ENCODE data around the gene CNGA4.

DNA sequence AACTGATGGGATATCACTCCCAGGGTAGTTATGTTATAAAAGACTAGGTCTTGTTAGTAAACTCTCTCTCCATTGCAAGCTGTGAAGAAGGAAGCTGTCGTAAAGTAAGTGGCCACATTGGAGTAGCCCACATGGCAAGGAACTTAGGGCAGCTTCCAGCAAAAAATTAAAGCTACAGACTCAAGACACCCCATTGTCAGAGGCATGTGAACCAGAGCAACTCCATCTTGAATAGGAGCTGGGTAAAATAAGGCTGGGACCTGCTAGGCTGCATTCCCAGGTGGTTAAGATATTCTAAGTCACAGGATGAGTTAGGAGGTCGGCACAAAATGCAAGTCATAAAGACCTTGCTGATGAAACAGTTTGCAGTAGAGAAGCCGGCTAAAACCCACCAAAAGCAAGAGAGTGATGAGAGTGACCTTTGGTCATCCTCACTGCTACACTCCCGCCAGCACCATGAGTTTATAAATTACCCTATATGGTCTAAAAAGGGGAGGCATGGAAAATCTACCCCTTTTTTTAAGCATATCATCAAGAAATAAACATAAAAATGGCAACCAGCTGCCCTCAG, 44.6 kb downstream of the CNGA4 start:
- TF ChIP-seq, protein P1, sequence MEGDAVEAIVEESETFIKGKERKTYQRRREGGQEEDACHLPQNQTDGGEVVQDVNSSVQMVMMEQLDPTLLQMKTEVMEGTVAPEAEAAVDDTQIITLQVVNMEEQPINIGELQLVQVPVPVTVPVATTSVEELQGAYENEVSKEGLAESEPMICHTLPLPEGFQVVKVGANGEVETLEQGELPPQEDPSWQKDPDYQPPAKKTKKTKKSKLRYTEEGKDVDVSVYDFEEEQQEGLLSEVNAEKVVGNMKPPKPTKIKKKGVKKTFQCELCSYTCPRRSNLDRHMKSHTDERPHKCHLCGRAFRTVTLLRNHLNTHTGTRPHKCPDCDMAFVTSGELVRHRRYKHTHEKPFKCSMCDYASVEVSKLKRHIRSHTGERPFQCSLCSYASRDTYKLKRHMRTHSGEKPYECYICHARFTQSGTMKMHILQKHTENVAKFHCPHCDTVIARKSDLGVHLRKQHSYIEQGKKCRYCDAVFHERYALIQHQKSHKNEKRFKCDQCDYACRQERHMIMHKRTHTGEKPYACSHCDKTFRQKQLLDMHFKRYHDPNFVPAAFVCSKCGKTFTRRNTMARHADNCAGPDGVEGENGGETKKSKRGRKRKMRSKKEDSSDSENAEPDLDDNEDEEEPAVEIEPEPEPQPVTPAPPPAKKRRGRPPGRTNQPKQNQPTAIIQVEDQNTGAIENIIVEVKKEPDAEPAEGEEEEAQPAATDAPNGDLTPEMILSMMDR (IDR thresholded peaks at IDR 0.05; ENCODE audit: low read depth, low read length) = no peak
- TF ChIP-seq MYC (IDR thresholded peaks at IDR 0.05; ENCODE audit: low read depth, low read length) (no peak), POLR2A (IDR thresholded peaks at IDR 0.05; ENCODE audit: extremely low read depth, insufficient read length) (no peak)
